GM23338 (cell line): ENCODE data around the gene SNX8. TPM values are rescaled to one million over a fixed set of nuclear protein-coding genes. Genes with fewer than 3 reads are reported as not detected.

Source experiments
- ATAC-seq: fragments of 200-7000 bp; cut with Tn5 transposase; 3 replicates; pipeline ENCODE4 v1.9.1; 2020
- DNase-seq: peaks from one replicate; pipeline ENCODE4 v3.0.0-alpha.2; 2015; ENCODE audit warnings: low spot score
- H2AFZ ChIP-seq: fragments of 200-600 bp; sonication (generic); 2 replicates; pipeline ENCODE4 v1.8.0; 2016; ENCODE audit warnings: antibody characterized with exemption, mild to moderate bottlenecking, moderate library complexity
- H3F3A ChIP-seq: fragments of 200-600 bp; sonication (generic); replicated peaks from 2 replicates; pipeline ENCODE4 v1.8.0; 2017; ENCODE audit warnings: antibody characterized with exemption, mixed run types, low read depth
- H3K27ac ChIP-seq: fragments of 200-600 bp; sonication (generic); 2 replicates; pipeline ENCODE4 v1.6.1; 2016; ENCODE audit warnings: low read depth
- H3K27me3 ChIP-seq: fragments of 200-600 bp; sonication (generic); 2 replicates; pipeline ENCODE4 v1.8.0; 2016; ENCODE audit warnings: mild to moderate bottlenecking, mixed run types, moderate library complexity; ENCODE audit not compliant: insufficient read depth
- H3K36me3 ChIP-seq: fragments of 200-600 bp; sonication (generic); 2 replicates; pipeline ENCODE4 v1.8.0; 2016; ENCODE audit warnings: mild to moderate bottlenecking; ENCODE audit not compliant: insufficient read depth
- H3K4me1 ChIP-seq: fragments of 200-600 bp; sonication (generic); 2 replicates; pipeline ENCODE4 v1.8.0; 2016; ENCODE audit warnings: mild to moderate bottlenecking, moderate library complexity; ENCODE audit not compliant: insufficient read depth
- H3K4me2 ChIP-seq: fragments of 200-600 bp; sonication (generic); 2 replicates; pipeline ENCODE4 v1.7.1; 2017; ENCODE audit warnings: mixed run types
- H3K4me3 ChIP-seq: fragments of 200-600 bp; sonication (generic); 2 replicates; pipeline ENCODE4 v1.6.1; 2016; ENCODE audit warnings: mixed run types
- H3K79me2 ChIP-seq: fragments of 200-600 bp; sonication (generic); replicated peaks from 2 replicates; pipeline ENCODE4 v1.8.0; 2017; ENCODE audit warnings: mild to moderate bottlenecking; ENCODE audit not compliant: insufficient read depth
- H3K9me2 ChIP-seq: fragments of 200-600 bp; sonication (generic); 2 replicates; pipeline ENCODE4 v1.8.0; 2017; ENCODE audit not compliant: insufficient read depth
- H4K20me1 ChIP-seq: fragments of 200-600 bp; sonication (generic); replicated peaks from 2 replicates; pipeline ENCODE4 v1.8.0; 2017; ENCODE audit warnings: mild to moderate bottlenecking; ENCODE audit not compliant: insufficient read depth
- H3K27ac Mint-ChIP-seq: 2 replicates; pipeline ENCODE4 v1.8.0; 2020; ENCODE audit warnings: inconsistent platforms, mild to moderate bottlenecking, moderate library complexity, mixed read lengths
- H3K27me3 Mint-ChIP-seq: 3 replicates; pipeline ENCODE4 v1.8.0; 2022; ENCODE audit warnings: low read depth, mild to moderate bottlenecking, moderate library complexity, mixed read lengths, inconsistent platforms; ENCODE audit not compliant: insufficient read depth, poor library complexity
- H3K36me3 Mint-ChIP-seq: 3 replicates; pipeline ENCODE4 v1.8.0; 2021; ENCODE audit warnings: low read depth, mild to moderate bottlenecking, inconsistent platforms, moderate library complexity, mixed read lengths
- H3K4me1 Mint-ChIP-seq: 3 replicates; pipeline ENCODE4 v1.8.0; 2020; ENCODE audit warnings: mild to moderate bottlenecking, inconsistent platforms, mixed read lengths
- H3K4me3 Mint-ChIP-seq: 3 replicates; pipeline ENCODE4 v1.8.0; 2021; ENCODE audit warnings: moderate library complexity, mild to moderate bottlenecking, inconsistent platforms, mixed read lengths
- H3K9me3 Mint-ChIP-seq: 3 replicates; pipeline ENCODE4 v1.8.0; 2020; ENCODE audit warnings: moderate library complexity, mild to moderate bottlenecking, inconsistent platforms, mixed read lengths
- CREB1 ChIP-seq: fragments of 250-450 bp; sonication (Bioruptor Pico); IDR thresholded peaks from 2 replicates; pipeline ENCODE4 v1.5.0; 2020; ENCODE audit warnings: low read depth, mild to moderate bottlenecking, moderate library complexity
- EZH2 ChIP-seq: fragments of 200-600 bp; sonication (generic); IDR thresholded peaks from one replicate; pipeline ENCODE4 v1.8.0; 2017; ENCODE audit warnings: antibody characterized with exemption, mild to moderate bottlenecking, low read depth; ENCODE audit not compliant: unreplicated experiment
- EZH2phosphoT487 ChIP-seq: fragments of 200-600 bp; sonication (generic); IDR thresholded peaks from one replicate; pipeline ENCODE4 v1.8.1; 2018; ENCODE audit warnings: antibody characterized with exemption; ENCODE audit not compliant: unreplicated experiment
- JUNB ChIP-seq: IDR thresholded peaks from one replicate; pipeline ENCODE4 v1.6.1; 2016; ENCODE audit warnings: antibody characterized with exemption; ENCODE audit not compliant: unreplicated experiment
- NANOG ChIP-seq: IDR thresholded peaks from 2 replicates; pipeline ENCODE4 v1.6.1; 2016; ENCODE audit warnings: antibody characterized with exemption, borderline replicate concordance
- POLR2AphosphoS5 ChIP-seq: IDR thresholded peaks from 2 replicates; pipeline ENCODE4 v1.6.1; 2016; ENCODE audit warnings: antibody characterized with exemption, low read depth
- STAT1 ChIP-seq: IDR thresholded peaks from one replicate; pipeline ENCODE4 v1.6.1; 2016; ENCODE audit warnings: antibody characterized with exemption; ENCODE audit not compliant: unreplicated experiment
- ZNF114 ChIP-seq: fragments of 250-450 bp; sonication (Bioruptor Pico); IDR thresholded peaks from 2 replicates; pipeline ENCODE4 v1.5.0; 2020; ENCODE audit warnings: mild to moderate bottlenecking, moderate library complexity
- ZNF331 ChIP-seq: fragments of 250-450 bp; sonication (Bioruptor Pico); IDR thresholded peaks from 2 replicates; pipeline ENCODE4 v1.5.0; 2020; ENCODE audit warnings: low read depth, mild to moderate bottlenecking, moderate library complexity
- polyA plus RNA-seq: library from polyadenylated mRNA; unstranded; fragments of >200 nt; fragmentation: Nextera tagmentation; extraction: Ambion mirVana; gene quantifications from 2 replicates; pipeline ENCODE4 v1.2.1, GENCODE V29; 2016
- total RNA-seq: library from RNA; depleted of rRNA; stranded (reverse); fragments of >200 nt; shearing (Covaris generic); gene quantifications from 2 replicates; pipeline ENCODE4 v1.2.3, GENCODE V29; 2014
- TF ChIP-seq, protein P1 (sequence below): IDR thresholded peaks from 2 replicates; pipeline ENCODE4 v1.6.1; 2016; ENCODE audit warnings: antibody characterized with exemption
- TF ChIP-seq, protein P2 (sequence below), 2 experiments: fragments of 200-600 bp in 1 of 2; sonication (generic) in 1 of 2; conservative IDR thresholded peaks; 2 replicates each; pipeline versions ENCODE4 v1.5.1 to v1.6.1; 2016 to 2017; ENCODE audit warnings: antibody characterized with exemption in 2 of 2, low read depth in 2 of 2, mild to moderate bottlenecking in 2 of 2, moderate library complexity in 1 of 2
- TF ChIP-seq, protein P3 (sequence below): IDR thresholded peaks from one replicate; pipeline ENCODE4 v1.6.1; 2018; ENCODE audit warnings: antibody characterized with exemption; ENCODE audit not compliant: unreplicated experiment
- TF ChIP-seq, protein P4 (sequence below): fragments of 250-450 bp; sonication (Bioruptor Pico); IDR thresholded peaks from 2 replicates; pipeline ENCODE4 v1.5.0; 2020; ENCODE audit warnings: mild to moderate bottlenecking, moderate library complexity

The SNX8 gene
- total and polyA plus RNA-seq, 2 experiments from 2014 or later = 44.3 to 50.9 TPM

DNA sequence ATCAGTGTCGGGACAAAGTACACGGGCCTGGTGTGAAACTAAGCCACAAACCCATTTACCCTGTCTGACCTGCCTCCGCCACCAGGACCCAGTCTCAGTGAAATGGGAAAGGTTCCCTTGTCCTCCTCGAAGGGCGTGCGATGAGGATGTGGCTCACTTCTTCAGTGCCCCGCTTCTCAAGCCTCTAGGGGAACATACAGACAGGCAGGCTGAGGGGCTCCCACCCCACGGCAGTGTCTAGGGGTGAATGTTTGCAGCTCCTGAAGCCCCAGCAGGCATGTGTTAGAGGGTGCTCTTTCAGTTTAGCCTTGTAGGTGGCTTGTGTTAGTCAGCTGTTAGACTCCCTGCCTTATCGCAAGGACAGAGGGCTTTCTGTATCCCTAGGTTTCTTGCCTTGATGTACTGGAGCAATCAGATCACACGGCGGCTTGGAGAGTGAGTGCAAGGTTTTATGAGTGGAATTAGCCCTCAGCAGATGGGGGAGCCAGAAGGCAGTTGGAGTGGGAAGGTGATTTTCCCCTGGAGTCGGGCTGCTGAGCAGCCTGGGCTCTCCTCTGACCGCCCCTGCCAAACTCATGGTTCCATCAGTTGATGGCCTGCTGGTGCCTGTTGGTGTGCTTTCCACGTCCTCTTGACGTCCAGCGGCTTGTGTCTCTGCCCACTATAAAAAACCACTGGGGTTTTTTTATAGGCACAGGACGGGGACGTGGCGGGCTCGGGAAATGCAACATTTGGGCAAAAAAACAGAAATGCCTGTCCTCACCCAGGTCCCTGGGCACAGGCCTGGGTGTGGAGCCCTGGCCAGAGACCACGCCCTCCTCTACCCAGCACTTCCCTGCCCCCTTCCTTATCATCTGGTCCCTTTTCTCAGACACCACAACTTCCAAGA lies 71.5 kb downstream of the SNX8 start:
- peak; percentile 61 for DNase-seq
- Histone ChIP-seq H4K20me1 (no peaks in the 10 kb centered on the region; the same call in 1 of the 2 replicates), H3K36me3 (peaks cover 8% of the 10 kb centered on the region), H3K9me2 (no peaks in the 10 kb centered on the region), H3K4me3 (peak overlapping the region; percentile 94), H3K27ac (peak overlapping the region; percentile 5; the same call in 1 of the 2 replicates), H3K4me1 (peaks cover 16% of the 10 kb centered on the region), H3K4me2 (peak overlapping the region; percentile 89), H2AFZ (peak overlapping the region; percentile 39; the same call in 1 of the 2 replicates), H3K79me2 (peaks cover 32% of the 10 kb centered on the region), H3F3A (0 out of 2 replicates have a peak, but pooled peaks cover 4% of the 10 kb centered on the region), H3K27me3 (no peaks in the 10 kb centered on the region)
- H3K4me3 Mint-ChIP-seq = peak overlapping the region; percentile 90
- peaks cover 9% of the 10 kb centered on the region for H3K4me1 Mint-ChIP-seq
- peaks cover 23% of the 10 kb centered on the region for H3K36me3 Mint-ChIP-seq
- H3K27me3 Mint-ChIP-seq = peaks cover 11% of the 10 kb centered on the region
- peak overlapping the region; percentile 95 for H3K27ac Mint-ChIP-seq
- H3K9me3 Mint-ChIP-seq = no peaks in the 10 kb centered on the region
- peak; percentile 50 for ATAC-seq
- TF ChIP-seq ZNF331 (CRISPR knock-in tag) = no peak
- no peak for TF ChIP-seq NANOG
- no peak for TF ChIP-seq JUNB
- TF ChIP-seq, protein P1, sequence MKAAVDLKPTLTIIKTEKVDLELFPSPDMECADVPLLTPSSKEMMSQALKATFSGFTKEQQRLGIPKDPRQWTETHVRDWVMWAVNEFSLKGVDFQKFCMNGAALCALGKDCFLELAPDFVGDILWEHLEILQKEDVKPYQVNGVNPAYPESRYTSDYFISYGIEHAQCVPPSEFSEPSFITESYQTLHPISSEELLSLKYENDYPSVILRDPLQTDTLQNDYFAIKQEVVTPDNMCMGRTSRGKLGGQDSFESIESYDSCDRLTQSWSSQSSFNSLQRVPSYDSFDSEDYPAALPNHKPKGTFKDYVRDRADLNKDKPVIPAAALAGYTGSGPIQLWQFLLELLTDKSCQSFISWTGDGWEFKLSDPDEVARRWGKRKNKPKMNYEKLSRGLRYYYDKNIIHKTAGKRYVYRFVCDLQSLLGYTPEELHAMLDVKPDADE = no peak
- TF ChIP-seq EZH2 = no peak
- no peak for TF ChIP-seq STAT1
- no peak for TF ChIP-seq ZNF114 (CRISPR knock-in tag)
- no peak for TF ChIP-seq EZH2phosphoT487
- TF ChIP-seq, protein P2, sequence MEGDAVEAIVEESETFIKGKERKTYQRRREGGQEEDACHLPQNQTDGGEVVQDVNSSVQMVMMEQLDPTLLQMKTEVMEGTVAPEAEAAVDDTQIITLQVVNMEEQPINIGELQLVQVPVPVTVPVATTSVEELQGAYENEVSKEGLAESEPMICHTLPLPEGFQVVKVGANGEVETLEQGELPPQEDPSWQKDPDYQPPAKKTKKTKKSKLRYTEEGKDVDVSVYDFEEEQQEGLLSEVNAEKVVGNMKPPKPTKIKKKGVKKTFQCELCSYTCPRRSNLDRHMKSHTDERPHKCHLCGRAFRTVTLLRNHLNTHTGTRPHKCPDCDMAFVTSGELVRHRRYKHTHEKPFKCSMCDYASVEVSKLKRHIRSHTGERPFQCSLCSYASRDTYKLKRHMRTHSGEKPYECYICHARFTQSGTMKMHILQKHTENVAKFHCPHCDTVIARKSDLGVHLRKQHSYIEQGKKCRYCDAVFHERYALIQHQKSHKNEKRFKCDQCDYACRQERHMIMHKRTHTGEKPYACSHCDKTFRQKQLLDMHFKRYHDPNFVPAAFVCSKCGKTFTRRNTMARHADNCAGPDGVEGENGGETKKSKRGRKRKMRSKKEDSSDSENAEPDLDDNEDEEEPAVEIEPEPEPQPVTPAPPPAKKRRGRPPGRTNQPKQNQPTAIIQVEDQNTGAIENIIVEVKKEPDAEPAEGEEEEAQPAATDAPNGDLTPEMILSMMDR (conservative IDR thresholded peaks at IDR 0.05; ENCODE audit: low read depth in 2 of 2) = no peak
- TF ChIP-seq, protein P3, sequence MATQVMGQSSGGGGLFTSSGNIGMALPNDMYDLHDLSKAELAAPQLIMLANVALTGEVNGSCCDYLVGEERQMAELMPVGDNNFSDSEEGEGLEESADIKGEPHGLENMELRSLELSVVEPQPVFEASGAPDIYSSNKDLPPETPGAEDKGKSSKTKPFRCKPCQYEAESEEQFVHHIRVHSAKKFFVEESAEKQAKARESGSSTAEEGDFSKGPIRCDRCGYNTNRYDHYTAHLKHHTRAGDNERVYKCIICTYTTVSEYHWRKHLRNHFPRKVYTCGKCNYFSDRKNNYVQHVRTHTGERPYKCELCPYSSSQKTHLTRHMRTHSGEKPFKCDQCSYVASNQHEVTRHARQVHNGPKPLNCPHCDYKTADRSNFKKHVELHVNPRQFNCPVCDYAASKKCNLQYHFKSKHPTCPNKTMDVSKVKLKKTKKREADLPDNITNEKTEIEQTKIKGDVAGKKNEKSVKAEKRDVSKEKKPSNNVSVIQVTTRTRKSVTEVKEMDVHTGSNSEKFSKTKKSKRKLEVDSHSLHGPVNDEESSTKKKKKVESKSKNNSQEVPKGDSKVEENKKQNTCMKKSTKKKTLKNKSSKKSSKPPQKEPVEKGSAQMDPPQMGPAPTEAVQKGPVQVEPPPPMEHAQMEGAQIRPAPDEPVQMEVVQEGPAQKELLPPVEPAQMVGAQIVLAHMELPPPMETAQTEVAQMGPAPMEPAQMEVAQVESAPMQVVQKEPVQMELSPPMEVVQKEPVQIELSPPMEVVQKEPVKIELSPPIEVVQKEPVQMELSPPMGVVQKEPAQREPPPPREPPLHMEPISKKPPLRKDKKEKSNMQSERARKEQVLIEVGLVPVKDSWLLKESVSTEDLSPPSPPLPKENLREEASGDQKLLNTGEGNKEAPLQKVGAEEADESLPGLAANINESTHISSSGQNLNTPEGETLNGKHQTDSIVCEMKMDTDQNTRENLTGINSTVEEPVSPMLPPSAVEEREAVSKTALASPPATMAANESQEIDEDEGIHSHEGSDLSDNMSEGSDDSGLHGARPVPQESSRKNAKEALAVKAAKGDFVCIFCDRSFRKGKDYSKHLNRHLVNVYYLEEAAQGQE = no peak
- TF ChIP-seq, protein P4, sequence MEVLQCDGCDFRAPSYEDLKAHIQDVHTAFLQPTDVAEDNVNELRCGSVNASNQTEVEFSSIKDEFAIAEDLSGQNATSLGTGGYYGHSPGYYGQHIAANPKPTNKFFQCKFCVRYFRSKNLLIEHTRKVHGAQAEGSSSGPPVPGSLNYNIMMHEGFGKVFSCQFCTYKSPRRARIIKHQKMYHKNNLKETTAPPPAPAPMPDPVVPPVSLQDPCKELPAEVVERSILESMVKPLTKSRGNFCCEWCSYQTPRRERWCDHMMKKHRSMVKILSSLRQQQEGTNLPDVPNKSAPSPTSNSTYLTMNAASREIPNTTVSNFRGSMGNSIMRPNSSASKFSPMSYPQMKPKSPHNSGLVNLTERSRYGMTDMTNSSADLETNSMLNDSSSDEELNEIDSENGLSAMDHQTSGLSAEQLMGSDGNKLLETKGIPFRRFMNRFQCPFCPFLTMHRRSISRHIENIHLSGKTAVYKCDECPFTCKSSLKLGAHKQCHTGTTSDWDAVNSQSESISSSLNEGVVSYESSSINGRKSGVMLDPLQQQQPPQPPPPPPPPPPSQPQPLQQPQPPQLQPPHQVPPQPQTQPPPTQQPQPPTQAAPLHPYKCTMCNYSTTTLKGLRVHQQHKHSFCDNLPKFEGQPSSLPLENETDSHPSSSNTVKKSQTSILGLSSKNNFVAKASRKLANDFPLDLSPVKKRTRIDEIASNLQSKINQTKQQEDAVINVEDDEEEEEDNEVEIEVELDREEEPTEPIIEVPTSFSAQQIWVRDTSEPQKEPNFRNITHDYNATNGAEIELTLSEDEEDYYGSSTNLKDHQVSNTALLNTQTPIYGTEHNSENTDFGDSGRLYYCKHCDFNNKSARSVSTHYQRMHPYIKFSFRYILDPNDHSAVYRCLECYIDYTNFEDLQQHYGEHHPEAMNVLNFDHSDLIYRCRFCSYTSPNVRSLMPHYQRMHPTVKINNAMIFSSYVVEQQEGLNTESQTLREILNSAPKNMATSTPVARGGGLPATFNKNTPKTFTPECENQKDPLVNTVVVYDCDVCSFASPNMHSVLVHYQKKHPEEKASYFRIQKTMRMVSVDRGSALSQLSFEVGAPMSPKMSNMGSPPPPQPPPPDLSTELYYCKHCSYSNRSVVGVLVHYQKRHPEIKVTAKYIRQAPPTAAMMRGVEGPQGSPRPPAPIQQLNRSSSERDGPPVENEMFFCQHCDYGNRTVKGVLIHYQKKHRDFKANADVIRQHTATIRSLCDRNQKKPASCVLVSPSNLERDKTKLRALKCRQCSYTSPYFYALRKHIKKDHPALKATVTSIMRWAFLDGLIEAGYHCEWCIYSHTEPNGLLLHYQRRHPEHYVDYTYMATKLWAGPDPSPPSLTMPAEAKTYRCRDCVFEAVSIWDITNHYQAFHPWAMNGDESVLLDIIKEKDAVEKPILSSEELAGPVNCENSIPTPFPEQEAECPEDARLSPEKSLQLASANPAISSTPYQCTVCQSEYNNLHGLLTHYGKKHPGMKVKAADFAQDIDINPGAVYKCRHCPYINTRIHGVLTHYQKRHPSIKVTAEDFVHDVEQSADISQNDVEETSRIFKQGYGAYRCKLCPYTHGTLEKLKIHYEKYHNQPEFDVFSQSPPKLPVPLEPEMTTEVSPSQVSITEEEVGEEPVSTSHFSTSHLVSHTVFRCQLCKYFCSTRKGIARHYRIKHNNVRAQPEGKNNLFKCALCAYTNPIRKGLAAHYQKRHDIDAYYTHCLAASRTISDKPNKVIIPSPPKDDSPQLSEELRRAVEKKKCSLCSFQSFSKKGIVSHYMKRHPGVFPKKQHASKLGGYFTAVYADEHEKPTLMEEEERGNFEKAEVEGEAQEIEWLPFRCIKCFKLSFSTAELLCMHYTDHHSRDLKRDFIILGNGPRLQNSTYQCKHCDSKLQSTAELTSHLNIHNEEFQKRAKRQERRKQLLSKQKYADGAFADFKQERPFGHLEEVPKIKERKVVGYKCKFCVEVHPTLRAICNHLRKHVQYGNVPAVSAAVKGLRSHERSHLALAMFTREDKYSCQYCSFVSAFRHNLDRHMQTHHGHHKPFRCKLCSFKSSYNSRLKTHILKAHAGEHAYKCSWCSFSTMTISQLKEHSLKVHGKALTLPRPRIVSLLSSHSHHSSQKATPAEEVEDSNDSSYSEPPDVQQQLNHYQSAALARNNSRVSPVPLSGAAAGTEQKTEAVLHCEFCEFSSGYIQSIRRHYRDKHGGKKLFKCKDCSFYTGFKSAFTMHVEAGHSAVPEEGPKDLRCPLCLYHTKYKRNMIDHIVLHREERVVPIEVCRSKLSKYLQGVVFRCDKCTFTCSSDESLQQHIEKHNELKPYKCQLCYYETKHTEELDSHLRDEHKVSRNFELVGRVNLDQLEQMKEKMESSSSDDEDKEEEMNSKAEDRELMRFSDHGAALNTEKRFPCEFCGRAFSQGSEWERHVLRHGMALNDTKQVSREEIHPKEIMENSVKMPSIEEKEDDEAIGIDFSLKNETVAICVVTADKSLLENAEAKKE = no peak
- no peak for TF ChIP-seq CREB1
- TF ChIP-seq POLR2AphosphoS5 = no peak
